ENCODE data around the gene MSH2. TPM values are rescaled to one million over a fixed set of nuclear protein-coding genes. Genes with fewer than 3 reads are reported as not detected.

The MSH2 gene
- total and polyA plus RNA-seq, 4 donors: 1.6 to 33.3 (median 3.8) TPM

- 96% methylated on average over 1 of the region's 1 CpG for WGBS
- H3K36me3 ChIP-seq (ENCODE audit: control insufficient read depth in 4 of 4, insufficient read depth in 3 of 4, low read depth in 1 of 4, low read length in 3 of 4): peaks cover 0 to 13% (median 7%) of the 10 kb centered on the region in 4 donors
Measured at GRCh38 chr2:47479863-47480262, 76.9 kb downstream of the MSH2 start.

DNA sequence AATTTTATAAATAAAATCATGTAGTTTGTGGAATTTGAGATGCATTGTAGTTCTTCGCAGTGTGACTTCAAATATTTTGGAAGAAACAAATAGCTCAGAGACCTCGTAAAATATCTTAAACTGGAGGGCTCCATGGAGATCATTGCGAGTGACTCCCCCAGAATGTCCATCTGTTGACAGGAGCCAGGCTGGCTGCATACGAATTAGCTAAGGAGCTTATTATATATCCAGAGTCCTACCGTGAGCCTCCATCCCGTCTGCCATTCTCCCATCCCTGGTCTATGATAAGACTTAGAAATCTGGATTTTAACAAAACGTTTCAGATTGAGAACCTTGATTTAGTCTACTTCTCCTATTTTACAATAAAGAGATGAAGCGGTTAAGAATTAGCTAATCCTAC, 80.2 kb downstream of the MSH2 start:
- H3K27me3 ChIP-seq (ENCODE audit: control insufficient read depth in 4 of 4, insufficient read depth in 4 of 4, low read length in 3 of 4): no peaks in the 10 kb centered on the region
- TF ChIP-seq JUND (IDR thresholded peaks at IDR 0.05) (no peak), FOXA1 (IDR thresholded peaks at IDR 0.05) (no peak), SP1 (IDR thresholded peaks at IDR 0.05) (no peak), YY1 (IDR thresholded peaks at IDR 0.05) (no peak), NR2F2 (IDR thresholded peaks at IDR 0.05) (no peak), HNF4A (conservative IDR thresholded peaks at IDR 0.05) (no peak), RAD21 (IDR thresholded peaks at IDR 0.05) (no peak), RXRA (IDR thresholded peaks at IDR 0.05) (no peak), ATF3 (IDR thresholded peaks at IDR 0.05) (no peak)
- DNase-seq (ENCODE audit: low spot score): no peak
- no peaks in the 10 kb centered on the region for H3K9me3 ChIP-seq (ENCODE audit: control insufficient read depth in 4 of 4, low read length in 3 of 4)
- no peaks in the 10 kb centered on the region for H3K4me1 ChIP-seq (ENCODE audit: control insufficient read depth in 4 of 4, insufficient read depth in 4 of 4, low read length in 3 of 4)
- H3K4me3 ChIP-seq (ENCODE audit: low read depth in 1 of 3, low read length in 3 of 3): no peak overlapping the region
- no peak overlapping the region for H3K27ac ChIP-seq (ENCODE audit: low read depth in 1 of 2, low read length in 2 of 2)
- WGBS: 97% methylated on average over 8 of the region's 8 CpGs
- no peak overlapping the region for H3K9ac ChIP-seq (ENCODE audit: low read depth in 1 of 2, low read length in 2 of 2)
- peaks cover 0 to 12% (median 6%) of the 10 kb centered on the region in 4 donors for H3K36me3 ChIP-seq (ENCODE audit: control insufficient read depth in 4 of 4, insufficient read depth in 3 of 4, low read depth in 1 of 4, low read length in 3 of 4)

More at GRCh38 chr2:47479863-47480262, 76.9 kb downstream of the MSH2 start:
- Histone ChIP-seq H3K9ac (ENCODE audit: low read depth in 1 of 2, low read length in 2 of 2) (no peak overlapping the region), H3K9me3 (ENCODE audit: control insufficient read depth in 4 of 4, low read length in 3 of 4) (no peaks in the 10 kb centered on the region), H3K4me3 (ENCODE audit: low read depth in 1 of 3, low read length in 3 of 3) (no peak overlapping the region), H3K27ac (ENCODE audit: low read depth in 1 of 2, low read length in 2 of 2) (no peak overlapping the region), H3K27me3 (ENCODE audit: control insufficient read depth in 4 of 4, insufficient read depth in 4 of 4, low read length in 3 of 4) (no peaks in the 10 kb centered on the region), H3K4me1 (ENCODE audit: control insufficient read depth in 4 of 4, insufficient read depth in 4 of 4, low read length in 3 of 4) (no peaks in the 10 kb centered on the region)
- no peak for DNase-seq (ENCODE audit: low spot score)
- TF ChIP-seq FOXA2 (IDR thresholded peaks at IDR 0.05) (no peak), GABPA (IDR thresholded peaks at IDR 0.05 in 1 of 2, conservative IDR thresholded peaks at IDR 0.05 in 1 of 2) (no peak), TAF1 (conservative IDR thresholded peaks at IDR 0.05) (no peak), ATF3 (IDR thresholded peaks at IDR 0.05) (no peak), HNF4A (conservative IDR thresholded peaks at IDR 0.05) (no peak), CTCF (IDR thresholded peaks at IDR 0.05; ENCODE audit: low read depth, low read length, missing input control) (no peak), FOXA1 (IDR thresholded peaks at IDR 0.05) (no peak), REST (IDR thresholded peaks at IDR 0.05) (no peak), EGR1 (IDR thresholded peaks at IDR 0.05; ENCODE audit: low read depth in 2 of 2) (no peak)
- TF ChIP-seq, protein P1, sequence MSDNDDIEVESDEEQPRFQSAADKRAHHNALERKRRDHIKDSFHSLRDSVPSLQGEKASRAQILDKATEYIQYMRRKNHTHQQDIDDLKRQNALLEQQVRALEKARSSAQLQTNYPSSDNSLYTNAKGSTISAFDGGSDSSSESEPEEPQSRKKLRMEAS (IDR thresholded peaks at IDR 0.05): no peak
